SU-DHL-6 (cell line): ENCODE data around the gene SH3GL1.

Experiments
- H2AFZ ChIP-seq: fragments of 200-600 bp; sonication (generic); 2 replicates; pipeline ENCODE4 v1.6.1; 2014; ENCODE audit warnings: low read depth, mild to moderate bottlenecking, moderate library complexity, mixed read lengths, antibody characterized with exemption, low read length; ENCODE audit not compliant: severe bottlenecking
- H3F3A ChIP-seq: fragments of 200-600 bp; shearing (Covaris generic); 2 replicates; pipeline ENCODE4 v1.6.0; 2016; ENCODE audit warnings: antibody characterized with exemption, mild to moderate bottlenecking; ENCODE audit not compliant: insufficient read depth
- H3K27ac ChIP-seq: fragments of 200-600 bp; sonication (generic); 2 replicates; pipeline ENCODE4 v1.5.1; 2016; ENCODE audit warnings: low read depth, mild to moderate bottlenecking, low read length, moderate library complexity, mixed read lengths
- H3K27me3 ChIP-seq: fragments of 200-600 bp; sonication (generic), shearing (Covaris generic); 2 replicates; pipeline ENCODE4 v1.6.0; 2014; ENCODE audit warnings: mild to moderate bottlenecking, low read length
- H3K36me3 ChIP-seq: fragments of 200-600 bp; sonication (generic); 2 replicates; pipeline ENCODE4 v1.6.1; 2014; ENCODE audit warnings: mild to moderate bottlenecking, low read length, mixed read lengths
- H3K4me2 ChIP-seq: fragments of 300-600, 200-600 bp; shearing (Covaris generic), sonication (generic); 2 replicates; pipeline ENCODE4 v1.6.0; 2014; ENCODE audit warnings: low read length, low read depth, mild to moderate bottlenecking; ENCODE audit not compliant: poor library complexity, severe bottlenecking
- H3K4me3 ChIP-seq: fragments of 200-600 bp; sonication (generic); 2 replicates; pipeline ENCODE4 v1.5.1; 2014; ENCODE audit warnings: antibody characterized with exemption, low read length, mild to moderate bottlenecking, mixed read lengths; ENCODE audit not compliant: insufficient read depth, poor library complexity, severe bottlenecking
- H3K79me2 ChIP-seq: fragments of 200-600 bp; sonication (generic); 2 replicates; pipeline ENCODE4 v1.6.1; 2014; ENCODE audit warnings: mild to moderate bottlenecking, low read length, moderate library complexity; ENCODE audit not compliant: insufficient read depth
- H3K9ac ChIP-seq: fragments of 200-600 bp; sonication (generic); 2 replicates; pipeline ENCODE4 v1.7.0; 2014; ENCODE audit warnings: mild to moderate bottlenecking, low read length
- H3K9me2 ChIP-seq: fragments of 200-600 bp; sonication (generic); replicated peaks from 2 replicates; pipeline ENCODE4 v1.6.1; 2014; ENCODE audit warnings: low read length; ENCODE audit not compliant: insufficient read depth
- H3K9me3 ChIP-seq: fragments of 200-600 bp; sonication (generic); 2 replicates; pipeline ENCODE4 v1.6.1; 2014; ENCODE audit warnings: low read length, mixed read lengths; ENCODE audit not compliant: insufficient read depth
- H4K20me1 ChIP-seq: fragments of 200-600 bp; sonication (generic); 2 replicates; pipeline ENCODE4 v1.6.1; 2014; ENCODE audit warnings: low read depth, mild to moderate bottlenecking, antibody characterized with exemption, low read length, moderate library complexity, mixed read lengths
- CTCF ChIP-seq: fragments of 200-600 bp; sonication (generic); IDR thresholded peaks from one replicate; pipeline ENCODE4 v1.5.1; 2017; ENCODE audit warnings: antibody characterized with exemption, mild to moderate bottlenecking, low read length, moderate library complexity; ENCODE audit not compliant: insufficient read depth, poor library complexity, severe bottlenecking
- EZH2phosphoT487 ChIP-seq: fragments of 200-600 bp; sonication (generic), shearing (Covaris generic); conservative IDR thresholded peaks from 2 replicates; pipeline ENCODE4 v1.6.1; 2018; ENCODE audit warnings: mild to moderate bottlenecking, antibody characterized with exemption, low read length, moderate library complexity, mixed read lengths

Gene SH3GL1

DNA sequence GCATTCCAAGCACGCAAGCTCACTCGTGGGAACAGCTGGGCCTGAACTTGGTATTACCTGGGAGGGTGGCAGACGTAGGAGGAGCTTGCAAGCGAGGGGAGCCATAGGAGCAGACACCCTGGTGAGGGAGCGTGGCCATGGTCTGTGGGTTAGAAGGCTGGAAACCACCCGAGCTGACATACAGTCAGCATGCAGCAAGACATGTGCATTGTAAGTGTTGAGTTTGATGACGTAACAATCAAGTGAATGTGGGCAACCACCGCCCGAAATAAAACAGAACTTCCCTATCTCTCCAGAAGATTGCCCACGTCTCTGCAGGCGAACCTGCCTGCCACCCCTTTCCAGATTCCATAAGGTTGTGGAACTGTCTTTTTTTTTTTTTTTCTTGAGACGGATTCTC is 30.4 kb upstream of the SH3GL1 start:
- Histone ChIP-seq H3K4me2 (no peak overlapping the region), H3K79me2 (peaks cover 4% of the 10 kb centered on the region; the same call in 1 of the 2 replicates), H3K9ac (no peak overlapping the region), H3K9me3 (no peaks in the 10 kb centered on the region), H2AFZ (no peak overlapping the region), H4K20me1 (no peaks in the 10 kb centered on the region), H3F3A (no peaks in the 10 kb centered on the region), H3K27ac (no peak overlapping the region), H3K9me2 (no peaks in the 10 kb centered on the region), H3K4me3 (no peak overlapping the region), H3K36me3 (peaks cover 5% of the 10 kb centered on the region; the same call in 1 of the 2 replicates), H3K27me3 (no peaks in the 10 kb centered on the region)
- no peak for TF ChIP-seq EZH2phosphoT487

GRCh38 chr19:4429771-4430171 is 29.4 kb upstream of the SH3GL1 start:
- no peak overlapping the region for H3K27ac ChIP-seq
- no peaks in the 10 kb centered on the region for H3K9me2 ChIP-seq
- no peaks in the 10 kb centered on the region for H3K27me3 ChIP-seq
- no peak for TF ChIP-seq CTCF
- no peak for TF ChIP-seq EZH2phosphoT487
- H3K4me2 ChIP-seq, result no peak overlapping the region
- no peaks in the 10 kb centered on the region for H4K20me1 ChIP-seq
- no peak overlapping the region for H3K9ac ChIP-seq
- H3K36me3 ChIP-seq, result peaks cover 5% of the 10 kb centered on the region; the same call in 1 of the 2 replicates
- H3K79me2 ChIP-seq, result no peaks in the 10 kb centered on the region
- no peaks in the 10 kb centered on the region for H3K9me3 ChIP-seq
- H2AFZ ChIP-seq, result no peak overlapping the region
- no peaks in the 10 kb centered on the region for H3F3A ChIP-seq
- no peak overlapping the region for H3K4me3 ChIP-seq

- H3K27ac ChIP-seq, result no peak overlapping the region
- H4K20me1 ChIP-seq, result no peaks in the 10 kb centered on the region
- TF ChIP-seq EZH2phosphoT487 (no peak), CTCF (no peak)
- no peaks in the 10 kb centered on the region for H3K9me2 ChIP-seq
- no peak overlapping the region for H3K4me3 ChIP-seq
- H3K27me3 ChIP-seq, result no peaks in the 10 kb centered on the region
- H3K36me3 ChIP-seq, result peaks cover 5% of the 10 kb centered on the region; the same call in 1 of the 2 replicates
- H3K9me3 ChIP-seq, result no peaks in the 10 kb centered on the region
- no peak overlapping the region for H2AFZ ChIP-seq
- no peak overlapping the region for H3K9ac ChIP-seq
- H3K4me2 ChIP-seq, result no peak overlapping the region
- no peaks in the 10 kb centered on the region for H3K79me2 ChIP-seq
- H3F3A ChIP-seq, result no peaks in the 10 kb centered on the region
Measured at GRCh38 chr19:4429256-4429655, 28.9 kb upstream of the SH3GL1 start.

DNA sequence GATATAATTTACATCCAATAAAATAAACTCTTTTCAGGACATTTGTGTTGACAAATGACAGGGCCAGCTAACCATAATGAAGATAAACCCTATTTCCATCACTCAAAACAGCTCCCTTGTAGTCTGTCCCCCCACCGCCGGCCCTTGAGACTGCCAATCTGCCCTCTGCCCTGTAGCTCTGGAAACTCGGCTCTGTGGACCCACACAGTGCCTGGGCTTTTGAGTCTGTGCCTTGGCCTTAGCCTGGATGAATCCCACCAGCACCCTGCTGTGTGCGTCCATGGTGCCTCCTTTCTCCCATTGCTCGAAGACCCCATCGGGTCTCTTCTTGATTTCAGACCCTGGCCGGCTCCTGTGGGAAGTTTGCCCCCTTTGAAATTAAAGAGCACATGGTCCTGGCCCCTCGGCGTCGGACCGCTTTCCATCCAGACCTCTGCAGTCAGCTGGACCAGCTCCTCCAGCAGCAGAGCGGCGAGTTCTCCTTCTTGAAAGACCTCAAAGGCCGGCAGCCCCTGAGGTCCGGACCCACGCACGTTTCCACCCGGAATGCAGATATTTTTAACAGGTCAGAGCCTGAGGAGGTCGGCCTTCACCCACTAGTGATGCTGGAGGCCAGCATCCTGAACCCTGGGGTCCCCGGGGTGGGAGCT is 28.1 kb upstream of the SH3GL1 start:
- Histone ChIP-seq H3K27me3 (no peaks in the 10 kb centered on the region), H3K4me2 (no peak overlapping the region), H3K27ac (no peak overlapping the region), H3K36me3 (peaks cover 5% of the 10 kb centered on the region; the same call in 1 of the 2 replicates), H2AFZ (no peak overlapping the region), H3F3A (no peaks in the 10 kb centered on the region), H3K4me3 (no peak overlapping the region), H3K79me2 (no peaks in the 10 kb centered on the region), H4K20me1 (no peaks in the 10 kb centered on the region), H3K9me3 (no peaks in the 10 kb centered on the region), H3K9ac (no peak overlapping the region), H3K9me2 (no peaks in the 10 kb centered on the region)
- TF ChIP-seq EZH2phosphoT487 (no peak), CTCF (no peak)
